Subcutaneous adipose tissue (tissue), 4 donors: ENCODE data around the gene OR4F15. TPM values are rescaled to one million over a fixed set of nuclear protein-coding genes. Genes with fewer than 3 reads are reported as not detected.

Experiments used
- total RNA-seq, 4 donors: library from RNA; depleted of rRNA; stranded (reverse); fragments of >200 nt; gene quantifications; one replicate each; pipeline ENCODE4 v1.1.0, GENCODE V29; 2016
- TF ChIP-seq, protein P1 (sequence below): fragments of 450-650 bp; IDR thresholded peaks from one replicate; pipeline ENCODE4 v1.5.1; 2016; ENCODE audit warnings: low read depth, mild to moderate bottlenecking, control low read depth, antibody characterized with exemption, moderate library complexity

OR4F15 gene, protein sequence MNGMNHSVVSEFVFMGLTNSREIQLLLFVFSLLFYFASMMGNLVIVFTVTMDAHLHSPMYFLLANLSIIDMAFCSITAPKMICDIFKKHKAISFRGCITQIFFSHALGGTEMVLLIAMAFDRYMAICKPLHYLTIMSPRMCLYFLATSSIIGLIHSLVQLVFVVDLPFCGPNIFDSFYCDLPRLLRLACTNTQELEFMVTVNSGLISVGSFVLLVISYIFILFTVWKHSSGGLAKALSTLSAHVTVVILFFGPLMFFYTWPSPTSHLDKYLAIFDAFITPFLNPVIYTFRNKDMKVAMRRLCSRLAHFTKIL
- total RNA-seq, result not detected

DNA sequence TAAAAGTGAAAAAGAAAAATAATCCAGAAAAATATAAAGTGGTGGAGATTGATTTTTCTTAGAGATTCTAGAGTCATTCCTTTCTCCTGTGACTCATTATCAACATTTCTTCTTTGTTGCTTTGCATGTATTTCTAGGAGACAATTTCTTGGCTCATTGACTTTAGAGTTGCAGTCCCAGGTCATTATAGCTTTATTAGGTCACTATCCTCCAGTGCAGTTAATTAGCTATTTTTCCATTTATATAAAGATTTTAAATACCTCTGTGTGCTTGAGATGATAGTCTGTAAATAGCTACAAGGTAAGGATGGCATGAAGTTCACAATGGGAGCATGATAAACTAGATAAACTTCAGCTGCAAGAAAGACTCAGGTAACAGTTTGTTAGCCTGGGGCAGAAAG lies at the start of gene OR4F15:
OR4F15 (plus strand) TSS at position 301 of the 400 bp plus-strand sequence. CDS start 5,985 bp downstream, outside the sequence.
- TF ChIP-seq, protein P1, sequence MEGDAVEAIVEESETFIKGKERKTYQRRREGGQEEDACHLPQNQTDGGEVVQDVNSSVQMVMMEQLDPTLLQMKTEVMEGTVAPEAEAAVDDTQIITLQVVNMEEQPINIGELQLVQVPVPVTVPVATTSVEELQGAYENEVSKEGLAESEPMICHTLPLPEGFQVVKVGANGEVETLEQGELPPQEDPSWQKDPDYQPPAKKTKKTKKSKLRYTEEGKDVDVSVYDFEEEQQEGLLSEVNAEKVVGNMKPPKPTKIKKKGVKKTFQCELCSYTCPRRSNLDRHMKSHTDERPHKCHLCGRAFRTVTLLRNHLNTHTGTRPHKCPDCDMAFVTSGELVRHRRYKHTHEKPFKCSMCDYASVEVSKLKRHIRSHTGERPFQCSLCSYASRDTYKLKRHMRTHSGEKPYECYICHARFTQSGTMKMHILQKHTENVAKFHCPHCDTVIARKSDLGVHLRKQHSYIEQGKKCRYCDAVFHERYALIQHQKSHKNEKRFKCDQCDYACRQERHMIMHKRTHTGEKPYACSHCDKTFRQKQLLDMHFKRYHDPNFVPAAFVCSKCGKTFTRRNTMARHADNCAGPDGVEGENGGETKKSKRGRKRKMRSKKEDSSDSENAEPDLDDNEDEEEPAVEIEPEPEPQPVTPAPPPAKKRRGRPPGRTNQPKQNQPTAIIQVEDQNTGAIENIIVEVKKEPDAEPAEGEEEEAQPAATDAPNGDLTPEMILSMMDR, result no peak

DNA sequence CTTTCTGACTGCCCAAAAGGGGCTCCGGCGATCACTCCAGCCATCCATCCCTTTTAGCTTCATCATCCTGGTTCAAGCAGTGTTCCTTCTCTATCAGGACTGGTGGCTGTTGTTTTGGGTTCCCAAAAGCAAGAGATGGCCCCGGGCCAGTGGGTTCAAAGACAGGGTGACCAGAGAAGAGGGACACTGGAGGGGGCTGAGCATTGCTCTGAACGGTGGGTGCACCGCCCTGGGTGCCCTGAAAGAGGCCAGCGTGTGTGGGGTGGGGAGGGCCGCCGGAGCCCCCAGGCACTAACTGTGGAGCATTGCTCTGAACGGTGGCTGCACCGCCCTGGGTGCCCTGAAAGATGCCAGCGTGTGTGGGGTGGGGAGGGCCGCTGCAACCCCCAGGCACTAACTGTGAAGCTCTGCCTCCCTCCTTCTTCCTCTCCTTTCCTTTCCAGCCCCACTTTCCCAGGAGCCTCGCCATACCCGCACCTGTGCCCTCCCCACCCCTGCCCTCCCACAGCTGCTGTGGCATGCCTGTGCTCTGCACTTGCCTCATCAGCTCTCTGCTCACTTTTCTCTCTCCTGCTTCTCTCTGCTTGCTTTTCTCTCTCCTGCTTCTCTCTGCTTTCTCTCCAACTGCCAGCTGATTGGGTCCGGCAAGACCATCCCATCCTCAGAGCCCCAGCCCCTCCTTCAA lies 46.1 kb upstream of the OR4F15 start:
- TF ChIP-seq, protein P1, result no peak

DNA sequence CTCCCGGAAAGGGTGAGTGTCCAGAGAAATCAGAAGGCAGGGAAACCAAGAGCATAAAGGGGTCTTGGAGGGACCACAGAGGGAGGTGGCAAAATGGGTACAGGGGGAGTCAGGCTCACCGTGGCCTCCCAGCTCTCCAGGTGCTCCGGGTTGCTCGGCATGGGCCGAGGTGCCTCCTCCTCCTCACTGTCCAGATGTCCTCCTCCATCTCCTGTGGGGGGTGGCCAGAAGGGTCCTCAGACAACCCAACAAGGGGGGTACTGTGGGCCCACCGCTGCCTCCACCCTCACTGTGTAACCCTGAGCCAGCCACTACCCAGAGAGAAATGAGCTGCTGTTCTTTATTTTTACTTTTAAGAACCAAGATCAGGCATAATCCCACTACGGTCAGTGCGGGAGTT lies 39.1 kb upstream of the OR4F15 start:
- TF ChIP-seq, protein P1, result no peak

DNA sequence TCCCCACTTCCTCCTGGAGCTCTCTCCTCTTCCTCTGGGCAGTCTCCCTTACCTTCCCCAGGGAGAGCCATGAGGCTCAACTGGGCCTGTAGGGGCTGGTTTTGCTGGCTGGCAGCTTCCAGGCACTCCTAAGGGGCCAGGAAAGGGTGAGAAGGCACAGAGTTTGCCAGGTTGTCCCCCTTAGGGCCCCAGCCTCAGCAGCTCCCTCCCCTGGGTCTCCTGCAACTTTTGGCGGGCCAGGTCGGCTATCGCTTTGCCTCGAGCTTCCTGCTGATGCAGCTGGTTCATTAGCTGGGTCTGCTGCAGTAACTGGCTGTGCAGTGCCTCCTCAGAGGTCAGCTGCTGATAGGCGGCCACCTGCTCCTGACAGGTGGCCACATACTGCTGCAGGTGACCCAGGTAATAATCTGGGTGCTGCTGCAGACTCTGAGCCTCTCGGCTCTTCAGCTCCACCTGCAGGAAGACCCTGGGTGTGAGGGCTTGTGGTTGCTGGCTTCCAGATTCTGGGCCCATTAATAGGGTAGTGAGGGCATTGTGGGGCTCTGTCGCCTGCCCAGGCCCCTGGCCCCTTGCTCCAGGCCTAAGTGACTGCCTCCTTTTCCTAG lies 38.4 kb upstream of the OR4F15 start:
- TF ChIP-seq, protein P1, result no peak

DNA sequence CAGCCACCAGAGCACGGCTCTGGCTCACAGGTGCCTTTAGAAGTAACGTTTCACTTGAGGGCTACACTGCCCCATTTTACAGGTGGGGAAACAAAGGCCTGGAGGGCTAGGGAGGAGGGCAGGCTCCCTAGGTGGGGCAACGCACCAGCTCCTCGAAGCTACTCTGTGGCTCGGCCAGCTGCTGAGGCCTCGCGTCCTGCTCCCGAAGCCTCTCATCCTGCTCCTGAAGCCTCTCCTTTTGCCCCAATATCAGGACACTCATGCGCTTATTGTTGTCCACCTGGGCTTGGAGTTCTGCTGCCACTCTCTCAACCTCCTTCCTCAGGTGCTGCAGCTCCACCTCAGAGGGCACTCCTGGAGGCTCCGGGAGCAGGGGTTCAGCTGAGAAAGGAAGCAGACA lies 36.9 kb upstream of the OR4F15 start:
- TF ChIP-seq, protein P1, result no peak

DNA sequence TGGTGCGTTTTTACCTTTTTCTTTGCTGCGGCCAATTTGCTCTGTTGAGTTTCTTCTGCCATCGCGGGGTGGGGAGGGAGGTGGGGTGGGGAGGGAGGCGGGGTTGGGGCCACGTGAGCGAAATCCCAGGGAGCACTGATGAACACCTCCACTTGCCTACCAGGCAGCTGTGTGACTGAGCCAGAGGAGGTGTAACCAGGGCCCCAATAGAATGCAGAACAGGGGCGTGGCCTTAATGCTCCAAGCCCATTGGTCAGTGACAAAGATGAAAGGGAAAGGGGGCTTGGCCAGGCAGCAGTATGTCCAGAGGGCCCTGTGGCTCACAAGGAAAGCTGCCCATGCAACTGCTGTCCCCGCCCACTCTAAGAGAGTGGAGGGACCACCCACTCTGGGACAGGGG lies 30.1 kb upstream of the OR4F15 start:
- TF ChIP-seq, protein P1, result no peak

DNA sequence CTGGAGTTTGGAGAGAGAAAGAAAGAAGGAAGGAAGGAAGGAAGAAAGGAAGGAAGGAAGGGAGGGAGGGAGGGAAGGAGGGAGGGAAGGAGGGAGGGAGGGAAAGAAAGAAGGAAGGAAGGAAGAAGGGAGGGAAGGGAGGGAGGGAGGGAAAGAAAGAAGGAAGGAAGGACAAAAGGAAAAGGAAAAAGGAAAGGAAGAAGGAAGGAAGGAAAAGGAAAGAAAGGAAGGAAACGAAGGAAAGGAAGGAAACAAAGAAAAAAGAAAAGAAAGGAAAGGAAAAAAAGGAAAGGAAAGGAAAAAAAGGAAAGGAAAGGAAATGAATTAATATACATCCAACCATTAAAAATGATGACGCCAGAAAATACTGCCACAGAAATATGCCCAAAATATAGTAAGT lies 27.4 kb upstream of the OR4F15 start:
- TF ChIP-seq, protein P1, result no peak
